K562 treated with DMSO at 1 percent for 24 hours (cell line): ENCODE results near the gene PPID. TPM values are rescaled to one million over a fixed set of nuclear protein-coding genes. Genes with fewer than 3 reads are reported as not detected.

ENCODE experiments used
- total RNA-seq: library from RNA; unstranded; fragments of 300-600 nt; gene quantifications from 2 replicates; pipeline ENCODE4 v1.2.3, GENCODE V29; 2022; ENCODE audit warnings: low read depth; ENCODE audit not compliant: insufficient read depth

PPID gene
- 24.7 and 29.6 TPM in 2 replicates for total RNA-seq

DNA sequence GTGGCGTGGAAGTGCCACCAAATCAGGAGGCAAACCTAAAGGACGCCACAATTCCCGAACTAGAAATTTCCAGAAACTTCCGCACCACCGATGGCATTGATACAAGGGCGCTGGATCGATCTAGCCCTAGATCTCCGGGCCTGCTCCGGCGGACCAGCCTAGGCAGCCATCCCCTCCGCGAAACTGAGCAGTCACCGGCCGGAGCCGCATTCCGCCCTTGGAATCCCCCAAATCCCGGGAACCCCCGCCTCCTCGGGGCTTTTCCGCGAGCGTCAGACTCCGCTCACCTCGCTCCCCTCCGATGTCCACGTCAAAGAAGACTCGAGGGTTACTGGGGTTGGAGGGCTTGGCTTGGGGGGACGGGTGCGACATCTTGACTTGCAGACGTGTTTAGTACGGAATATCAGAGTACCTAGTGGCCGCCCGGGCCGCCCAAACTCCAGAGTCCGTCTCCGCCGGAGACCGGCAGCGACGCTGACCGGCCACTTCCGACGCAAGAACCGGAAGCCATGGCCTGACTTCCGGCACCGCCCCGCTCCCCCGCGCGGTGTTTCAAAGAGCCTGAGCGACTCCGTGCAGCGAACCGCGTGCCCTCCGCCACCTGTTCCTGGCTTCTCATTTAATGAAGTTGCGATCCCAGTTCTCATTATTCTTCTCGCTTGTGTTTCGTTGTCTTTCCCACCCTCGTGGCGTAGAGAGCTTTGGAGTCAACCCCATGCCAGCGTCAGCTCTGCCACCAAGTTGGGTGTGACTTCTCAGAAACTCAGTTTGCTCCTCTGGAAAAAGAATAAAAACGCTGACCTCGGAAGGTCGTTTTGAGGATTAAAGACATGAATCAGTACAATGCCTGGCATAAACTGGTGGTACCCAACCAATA, at the start of gene PPID:
Gene PPID, minus strand, starts transcription at position 480 of the 877 bp plus-strand sequence. Its CDS starts 108 bp downstream, at position 372.

GRCh38 chr4:158768555-158769174, 45.5 kb upstream of the PPID start, which contains the start of gene FNIP2:
Gene FNIP2 (plus strand): TSS chr4:158769026. CDS start chr4:158769213, 187 bp downstream.

GRCh38 chr4:158671915-158672806, 51.0 kb downstream of the PPID start, which contains the start of gene ETFDH:
Gene ETFDH (plus strand): TSS chr4:158672296. CDS start chr4:158672457, 161 bp downstream.

DNA sequence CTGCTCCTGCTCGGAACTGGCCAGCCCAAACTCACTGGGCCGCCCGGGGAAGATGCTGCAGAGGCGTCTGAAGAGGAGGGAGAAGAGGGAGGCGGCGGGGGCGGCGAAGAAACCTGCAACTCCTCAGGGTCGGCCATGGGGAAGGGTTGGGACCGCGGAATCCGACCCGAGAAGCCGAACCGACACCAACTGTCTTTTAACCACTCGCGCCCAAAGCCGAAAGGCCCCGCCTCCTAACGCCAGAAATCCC, 51.6 kb downstream of the PPID start, which contains the start of gene C4orf46:
Gene C4orf46, minus strand, starts transcription at position 223 of the 250 bp plus-strand sequence. Its CDS starts 86 bp downstream, at position 137.

Other genes with a start within 250 kb of the PPID start
- 0.08 TPM in 1 of 2 replicates, not detected in the other for gene RXFP1, start 201.5 kb downstream of the PPID start, total RNA-seq
- gene C4orf46, start 51.5 kb downstream of the PPID start, total RNA-seq: 7.7 and 8.2 TPM in 2 replicates
- gene ETFDH, start 51.1 kb downstream of the PPID start, total RNA-seq: 15.1 and 25.3 TPM in 2 replicates
- gene FNIP2, start 45.6 kb upstream of the PPID start, total RNA-seq: 7.6 and 9.6 TPM in 2 replicates